PC-9 (cell line): Measurements from ENCODE around the gene KAZALD1. TPM values are rescaled to one million over a fixed set of nuclear protein-coding genes. Genes with fewer than 3 reads are reported as not detected.

ENCODE experiments used
- BruUV-seq: library from RNA; stranded (reverse); fragments of 400-500 nt; replicated peaks from 2 replicates; lab custom pipeline; 2021; lab: Mats Ljungman, UMichigan
- CTCF ChIA-PET: fragments of 300-600 bp; sonication (Branson Sonifier 250); formaldehyde crosslinking; loops from one replicate; lab custom pipeline; 2022; ENCODE audit warnings: antibody characterized with exemption; lab: Charles Lee
- POLR2A ChIA-PET: fragments of 300-600 bp; sonication (Branson Sonifier 250); formaldehyde crosslinking; loops from one replicate; lab custom pipeline; 2022; ENCODE audit warnings: antibody characterized with exemption; ENCODE audit not compliant: unreplicated experiment; lab: Charles Lee
- DNase-seq, 2 experiments: peaks; one replicate each; pipeline versions ENCODE4 v3.0.0 to v3.0.0-alpha.2; 2015 to 2022; ENCODE audit warnings: mixed read lengths in 1 of 2
- H2AFZ ChIP-seq: fragments of 200-600 bp; sonication (generic); 2 replicates; pipeline ENCODE4 v1.8.1; 2017; ENCODE audit warnings: antibody characterized with exemption
- H3F3A ChIP-seq: fragments of 200-600 bp; sonication (generic); 2 replicates; pipeline ENCODE4 v1.8.1; 2017; ENCODE audit warnings: antibody characterized with exemption, mild to moderate bottlenecking, low read depth; ENCODE audit not compliant: insufficient read depth
- H3K27ac ChIP-seq: fragments of 200-600 bp; sonication (generic); 2 replicates; pipeline ENCODE4 v1.6.1; 2016; ENCODE audit warnings: mixed run types
- H3K27me3 ChIP-seq: fragments of 200-600 bp; sonication (generic); 2 replicates; pipeline ENCODE4 v1.6.1; 2016; ENCODE audit warnings: low read depth, mixed run types; ENCODE audit not compliant: insufficient read depth
- H3K36me3 ChIP-seq: fragments of 200-600 bp; sonication (generic); 2 replicates; pipeline ENCODE4 v1.6.1; 2016; ENCODE audit warnings: low read depth, mixed run types
- H3K4me1 ChIP-seq: fragments of 200-600 bp; sonication (generic); replicated peaks from 2 replicates; pipeline ENCODE4 v1.6.1; 2016; ENCODE audit warnings: mixed run types; ENCODE audit not compliant: insufficient read depth
- H3K4me2 ChIP-seq: fragments of 200-600 bp; sonication (generic); 2 replicates; pipeline ENCODE4 v1.6.1; 2017; ENCODE audit warnings: mixed run types
- H3K4me3 ChIP-seq: fragments of 200-600 bp; sonication (generic); 2 replicates; pipeline ENCODE4 v1.6.1; 2016; ENCODE audit warnings: mixed run types
- H3K79me2 ChIP-seq: fragments of 200-600 bp; sonication (generic); 2 replicates; pipeline ENCODE4 v1.6.1; 2017; ENCODE audit warnings: low read depth, mixed run types
- H3K9me2 ChIP-seq: fragments of 200-600 bp; sonication (generic); 2 replicates; pipeline ENCODE4 v1.8.1; 2017; ENCODE audit warnings: mild to moderate bottlenecking; ENCODE audit not compliant: insufficient read depth
- H3K9me3 ChIP-seq: fragments of 200-600 bp; sonication (generic); 2 replicates; pipeline ENCODE4 v1.8.1; 2016; ENCODE audit warnings: low read depth; ENCODE audit not compliant: insufficient read depth
- H4K20me1 ChIP-seq: fragments of 200-600 bp; sonication (generic); 2 replicates; pipeline ENCODE4 v1.8.1; 2017; ENCODE audit not compliant: insufficient read depth
- CTCF ChIP-seq: fragments of 200-600 bp; sonication (generic); conservative IDR thresholded peaks from 2 replicates; pipeline ENCODE4 v1.6.1; 2017; ENCODE audit warnings: mixed run types, antibody characterized with exemption, mild to moderate bottlenecking, moderate library complexity
- EZH2 ChIP-seq: fragments of 200-600 bp; sonication (generic); IDR thresholded peaks from 2 replicates; pipeline ENCODE4 v1.8.0; 2017; ENCODE audit warnings: antibody characterized with exemption, low read depth
- intact Hi-C: fragments of 100-400 bp; cut with micrococcal nuclease; formaldehyde crosslinking; loops from one replicate; pipeline ENCODE4 v1.10.0; 2022; ENCODE audit not compliant: unreplicated experiment
- total RNA-seq: library from RNA; stranded (reverse); gene quantifications from 2 replicates; pipeline ENCODE4 v1.2.3, GENCODE V29; 2021

KAZALD1 gene
- total RNA-seq, 1 experiment from 2014 or later, result 19.7 TPM

GRCh38 chr10:101076630-101077029 lies 14.8 kb downstream of the KAZALD1 start:
- Histone ChIP-seq H3K36me3 (no peaks in the 10 kb centered on the region), H2AFZ (no peak overlapping the region), H3K27ac (no peak overlapping the region), H3F3A (no peaks in the 10 kb centered on the region), H3K27me3 (peaks cover 37% of the 10 kb centered on the region), H4K20me1 (no peaks in the 10 kb centered on the region), H3K79me2 (no peaks in the 10 kb centered on the region), H3K9me2 (no peaks in the 10 kb centered on the region), H3K4me1 (no peaks in the 10 kb centered on the region), H3K4me3 (no peak overlapping the region), H3K9me3 (no peaks in the 10 kb centered on the region), H3K4me2 (no peak overlapping the region)
- no TSS peak for BruUV-seq
- TF ChIP-seq CTCF, result no peak
- no peak for TF ChIP-seq EZH2
- intact Hi-C loops, result no loop called here
- DNase-seq, result no peak
- CTCF ChIA-PET, result interaction anchor here (0.6 to 0.9 kb wide), 4 partner anchors 17 to 506 kb away, joined by 3 to 5 read pairs (median 4); no protein-coding TSS in a partner anchor
- POLR2A ChIA-PET, result no interaction called here

- CTCF ChIA-PET, result no interaction called here
Measured at GRCh38 chr10:101079874-101080273, 18.1 kb downstream of the KAZALD1 start.

GRCh38 chr10:101080933-101081931 lies 19.4 kb downstream of the KAZALD1 start:
- intact Hi-C loops, result no loop called here
- no peak for DNase-seq
- no TSS peak for BruUV-seq
- no peak overlapping the region for H2AFZ ChIP-seq
- H3K9me2 ChIP-seq, result no peaks in the 10 kb centered on the region
- H3K4me2 ChIP-seq, result no peak overlapping the region
- H3K27me3 ChIP-seq, result peaks cover 37% of the 10 kb centered on the region
- H3K9me3 ChIP-seq, result no peaks in the 10 kb centered on the region
- ChIA-PET CTCF (no interaction called here), POLR2A (no interaction called here)
- H3F3A ChIP-seq, result no peaks in the 10 kb centered on the region
- H4K20me1 ChIP-seq, result no peaks in the 10 kb centered on the region
- H3K36me3 ChIP-seq, result no peaks in the 10 kb centered on the region
- H3K27ac ChIP-seq, result no peak overlapping the region
- no peaks in the 10 kb centered on the region for H3K4me1 ChIP-seq
- no peak overlapping the region for H3K4me3 ChIP-seq
- no peak for TF ChIP-seq CTCF
- TF ChIP-seq EZH2, result no peak
- no peaks in the 10 kb centered on the region for H3K79me2 ChIP-seq

More at GRCh38 chr10:101079874-101080273, 18.1 kb downstream of the KAZALD1 start:
- Histone ChIP-seq H3K9me2 (no peaks in the 10 kb centered on the region), H3K79me2 (no peaks in the 10 kb centered on the region), H3K36me3 (no peaks in the 10 kb centered on the region), H3K4me2 (no peak overlapping the region), H3K27me3 (peaks cover 47% of the 10 kb centered on the region), H4K20me1 (no peaks in the 10 kb centered on the region), H3F3A (no peaks in the 10 kb centered on the region), H3K4me3 (no peak overlapping the region), H3K27ac (no peak overlapping the region), H2AFZ (no peak overlapping the region), H3K9me3 (no peaks in the 10 kb centered on the region), H3K4me1 (no peaks in the 10 kb centered on the region)
- BruUV-seq, result no TSS peak
- TF ChIP-seq EZH2, result no peak
- TF ChIP-seq CTCF, result no peak
- DNase-seq, result no peak
- intact Hi-C loops, result no loop called here
- POLR2A ChIA-PET, result no interaction called here
